HL-60 (cell line): ENCODE data around the gene KCNK7.

Source experiments
- REST ChIP-seq: IDR thresholded peaks from 2 replicates; pipeline ENCODE4 v1.6.1; 2012; ENCODE audit warnings: low read depth; ENCODE audit not compliant: insufficient replicate concordance
- TF ChIP-seq, protein P1 (sequence below): IDR thresholded peaks from one replicate; pipeline ENCODE4 v1.5.1; 2011; ENCODE audit warnings: low read length, control low read depth, inconsistent platforms; ENCODE audit not compliant: insufficient read depth

DNA sequence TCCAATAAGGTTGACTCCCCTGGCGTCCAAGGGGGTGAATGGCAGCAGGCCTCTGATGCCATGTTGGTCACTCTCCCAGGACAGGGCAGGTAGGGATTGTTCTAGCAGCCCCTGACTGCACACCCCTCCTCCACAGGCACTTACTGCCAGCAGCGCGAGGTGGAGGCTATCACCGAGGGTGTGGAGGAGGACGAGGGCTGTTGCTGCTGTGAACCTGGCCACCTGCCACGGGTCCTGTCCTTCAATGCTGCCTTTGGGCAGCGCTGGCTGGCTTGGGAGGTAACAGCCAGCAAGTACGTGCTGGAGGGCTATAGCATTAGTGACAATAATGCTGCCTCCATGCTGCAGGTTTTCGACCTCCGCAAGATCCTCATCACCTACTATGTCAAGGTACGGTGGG, 34.6 kb upstream of the KCNK7 start:
- TF ChIP-seq, protein P1, sequence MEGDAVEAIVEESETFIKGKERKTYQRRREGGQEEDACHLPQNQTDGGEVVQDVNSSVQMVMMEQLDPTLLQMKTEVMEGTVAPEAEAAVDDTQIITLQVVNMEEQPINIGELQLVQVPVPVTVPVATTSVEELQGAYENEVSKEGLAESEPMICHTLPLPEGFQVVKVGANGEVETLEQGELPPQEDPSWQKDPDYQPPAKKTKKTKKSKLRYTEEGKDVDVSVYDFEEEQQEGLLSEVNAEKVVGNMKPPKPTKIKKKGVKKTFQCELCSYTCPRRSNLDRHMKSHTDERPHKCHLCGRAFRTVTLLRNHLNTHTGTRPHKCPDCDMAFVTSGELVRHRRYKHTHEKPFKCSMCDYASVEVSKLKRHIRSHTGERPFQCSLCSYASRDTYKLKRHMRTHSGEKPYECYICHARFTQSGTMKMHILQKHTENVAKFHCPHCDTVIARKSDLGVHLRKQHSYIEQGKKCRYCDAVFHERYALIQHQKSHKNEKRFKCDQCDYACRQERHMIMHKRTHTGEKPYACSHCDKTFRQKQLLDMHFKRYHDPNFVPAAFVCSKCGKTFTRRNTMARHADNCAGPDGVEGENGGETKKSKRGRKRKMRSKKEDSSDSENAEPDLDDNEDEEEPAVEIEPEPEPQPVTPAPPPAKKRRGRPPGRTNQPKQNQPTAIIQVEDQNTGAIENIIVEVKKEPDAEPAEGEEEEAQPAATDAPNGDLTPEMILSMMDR: no peak
- no peak for TF ChIP-seq REST
